K562 (cell line): ENCODE results near the gene TEKT2. TPM values are rescaled to one million over a fixed set of nuclear protein-coding genes. Genes with fewer than 3 reads are reported as not detected.
A peak's percentile ranks its signal among the peaks of the same experiment; 100 is the strongest.

Source experiments
- ATAC-seq: fragments of 200-7000 bp; cut with Tn5 transposase; 3 replicates; pipeline ENCODE4 v1.9.1; 2020; ENCODE audit warnings: moderate library complexity
- BruUV-seq: library from RNA; stranded (reverse); fragments of 400-500 nt; replicated peaks from 2 replicates; lab custom pipeline; 2021; lab: Mats Ljungman, UMichigan
- CTCF ChIA-PET: fragments of 300-600 bp; formaldehyde crosslinking; extraction: SDS; loops from one replicate; lab custom pipeline; 2021; ENCODE audit warnings: low intra/inter-chr PET ratio; lab: Yijun Ruan, JAX
- POLR2A ChIA-PET: fragments of 300-600, 350-650 bp; sonication (Branson Sonifier 250); formaldehyde crosslinking; extraction: SDS; loops from one replicate; lab custom pipeline; 2021; ENCODE audit warnings: antibody characterized with exemption, inconsistent platforms; lab: Yijun Ruan, JAX
- DNase-seq, 4 experiments: peaks; one replicate each; pipeline versions ENCODE4 v3.0.0 to v3.0.0-alpha.2; 2011 to 2018; ENCODE audit warnings: low spot score in 3 of 4, mixed read lengths in 3 of 4; ENCODE audit errors: extremely low read depth in 1 of 4
- FAIRE-seq: peaks from 2 replicates; lab custom pipeline; 2011; peaks lifted over from hg19 to GRCh38; lab: Jason Lieb, UNC
- H2AFZ ChIP-seq: 2 replicates; pipeline ENCODE4 v1.6.0; 2011; ENCODE audit warnings: low read depth, low read length, control low read depth, inconsistent platforms
- H3K27ac ChIP-seq: fragments of 200-600 bp; 3 replicates; pipeline ENCODE4 v1.8.0; 2011; ENCODE audit warnings: low read depth, mild to moderate bottlenecking, control low read depth, inconsistent platforms, low read length, moderate library complexity, mixed read lengths; ENCODE audit errors: extremely low read depth
- H3K27me3 ChIP-seq, 2 experiments: fragments of 300-600 bp in 1 of 2; 2 replicates in 1 of 2; 3 replicates in 1 of 2; pipeline versions ENCODE4 v1.6.0 to v1.8.0; 2011; ENCODE audit warnings: inconsistent platforms in 2 of 2, low read length in 2 of 2, mild to moderate bottlenecking in 1 of 2, mixed read lengths in 1 of 2, moderate library complexity in 1 of 2; ENCODE audit not compliant: control insufficient read depth in 2 of 2, insufficient read depth in 2 of 2
- H3K36me3 ChIP-seq: fragments of 300-600 bp; 3 replicates; pipeline ENCODE4 v1.8.0; 2011; ENCODE audit warnings: mild to moderate bottlenecking, low read length, inconsistent platforms; ENCODE audit not compliant: control insufficient read depth, insufficient read depth
- H3K4me1 ChIP-seq, 2 experiments: fragments of 200-600 bp in 1 of 2; replicated peaks in 1 of 2; 2 replicates in 1 of 2; 3 replicates in 1 of 2; pipeline versions ENCODE4 v1.5.1 to v1.8.0; 2011; ENCODE audit warnings: inconsistent platforms in 2 of 2, low read length in 2 of 2, mild to moderate bottlenecking in 1 of 2, mixed read lengths in 1 of 2, moderate library complexity in 1 of 2; ENCODE audit not compliant: control insufficient read depth in 2 of 2, insufficient read depth in 2 of 2
- H3K4me2 ChIP-seq: 2 replicates; pipeline ENCODE4 v1.6.1; 2011; ENCODE audit warnings: low read length, control low read depth, inconsistent platforms, mixed read lengths; ENCODE audit not compliant: insufficient read depth
- H3K4me3 ChIP-seq: fragments of 200-600 bp; sonication (generic), shearing (Covaris generic); 2 replicates; pipeline ENCODE4 v1.5.1; 2016; ENCODE audit warnings: control low read depth, inconsistent platforms
- H3K79me2 ChIP-seq: fragments of 200-600 bp; 3 replicates; pipeline ENCODE4 v1.8.0; 2011; ENCODE audit warnings: low read length, inconsistent platforms; ENCODE audit not compliant: control insufficient read depth, insufficient read depth
- H3K9ac ChIP-seq, 2 experiments: 2 replicates each; pipeline versions ENCODE4 v1.6.0 to v1.6.1; 2011; ENCODE audit warnings: low read depth in 2 of 2, low read length in 2 of 2, control low read depth in 1 of 2, inconsistent platforms in 1 of 2, mild to moderate bottlenecking in 1 of 2, mixed read lengths in 1 of 2; ENCODE audit not compliant: insufficient read depth in 1 of 2
- H3K9me1 ChIP-seq: one replicate; pipeline ENCODE4 v1.6.0; 2011; ENCODE audit warnings: inconsistent platforms, mild to moderate bottlenecking, low read length, moderate library complexity; ENCODE audit not compliant: control insufficient read depth, insufficient read depth
- H3K9me3 ChIP-seq: replicated peaks from 2 replicates; pipeline ENCODE4 v1.5.1; 2011; ENCODE audit warnings: low read depth, low read length, inconsistent platforms; ENCODE audit not compliant: control insufficient read depth, insufficient read depth
- H4K20me1 ChIP-seq: replicated peaks from 2 replicates; pipeline ENCODE4 v1.6.1; 2011; ENCODE audit warnings: low read length, inconsistent platforms, mixed read lengths; ENCODE audit not compliant: control insufficient read depth, insufficient read depth
- ATF3 ChIP-seq, 2 experiments: fragments of 450-650 bp in 1 of 2; sonication (generic) in 1 of 2; formaldehyde crosslinking in 1 of 2; IDR thresholded peaks in 1 of 2; conservative IDR thresholded peaks in 1 of 2; 2 replicates each; pipeline versions ENCODE4 v1.6.1 to v1.8.1; 2016 to 2023; ENCODE audit warnings: mild to moderate bottlenecking in 2 of 2, moderate library complexity in 2 of 2, inconsistent platforms in 1 of 2, missing genetic modification reagents in 1 of 2
- IRF9 ChIP-seq: fragments of 450-650 bp; IDR thresholded peaks from 2 replicates; pipeline ENCODE4 v1.6.1; 2016; ENCODE audit warnings: missing biosample characterization, missing genetic modification characterization
- KDM4B ChIP-seq, 2 experiments: fragments of 450-650 bp in 1 of 2; sonication (generic) in 1 of 2; IDR thresholded peaks; 2 replicates each; pipeline ENCODE4 v1.6.1; 2016 to 2017; ENCODE audit warnings: borderline replicate concordance in 2 of 2, antibody characterized with exemption in 1 of 2, low read depth in 1 of 2, mild to moderate bottlenecking in 1 of 2
- KDM5B ChIP-seq: fragments of 200-600 bp; sonication (generic); IDR thresholded peaks from 2 replicates; pipeline ENCODE4 v1.6.1; 2012; ENCODE audit warnings: low read depth, mild to moderate bottlenecking, moderate library complexity, low read length, control low read depth, inconsistent platforms; ENCODE audit not compliant: insufficient replicate concordance
- NFRKB ChIP-seq: fragments of 450-650 bp; IDR thresholded peaks from 2 replicates; pipeline ENCODE4 v1.6.1; 2016; ENCODE audit warnings: low read depth
- PTRF ChIP-seq: fragments of 450-650 bp; IDR thresholded peaks from 2 replicates; pipeline ENCODE4 v1.6.1; 2016; ENCODE audit warnings: mild to moderate bottlenecking, missing genetic modification characterization, missing compliant biosample characterization
- ZBTB7A ChIP-seq: IDR thresholded peaks from 2 replicates; pipeline ENCODE4 v1.6.1; 2011; ENCODE audit warnings: low read depth, mild to moderate bottlenecking, low read length, moderate library complexity, borderline replicate concordance; ENCODE audit not compliant: control insufficient read depth
- WGBS: fragments of 100-300 bp; shearing (Covaris generic); methylation state at CpG from one replicate; pipeline ENCODE4 v1.1.6; 2016; ENCODE audit warnings: low coverage, mixed read lengths; ENCODE audit not compliant: insufficient coverage; ENCODE audit errors: missing lambda C conversion rate; 5-methylcytosine and 5-hydroxymethylcytosine counted together
- in situ Hi-C: fragments of 300-500 bp; cut with MboI; formaldehyde crosslinking; loops from 4 replicates; pipeline ENCODE4 v1.15.0; 2018; ENCODE audit warnings: inconsistent platforms, mixed read lengths
- intact Hi-C: fragments of 100-400 bp; cut with micrococcal nuclease; formaldehyde crosslinking; loops from 2 replicates; pipeline ENCODE4 v1.14.2; 2022
- polyA plus RNA-seq, 8 experiments: library from polyadenylated mRNA; depleted of rRNA in 4 of 8; stranded (reverse) in 5 of 8; unstranded in 3 of 8; fragments of >200 nt; fragmentation: Nextera tagmentation in 2 of 8; fragmentation: Illumina TruSeq in 1 of 8; extraction: Ambion mirVana in 2 of 8; extraction: Trizol in 1 of 8; gene quantifications; 2 replicates each; pipeline versions ENCODE4 v1.2.1 to v1.2.3, GENCODE V29; 2011 to 2014; ENCODE audit warnings: inconsistent platforms in 1 of 8, missing spikeins in 1 of 8
- total RNA-seq, 7 experiments: library from RNA; depleted of rRNA in 6 of 7; stranded (reverse); fragments of >200 nt in 6 of 7; fragmentation: Illumina TruSeq in 2 of 7; extraction: Trizol in 2 of 7; gene quantifications; 2 replicates each; pipeline versions ENCODE4 v1.2.1 to v1.2.3, GENCODE V29; 2011 to 2021; ENCODE audit warnings: low replicate concordance in 1 of 7
- TF ChIP-seq, protein P1 (sequence below): sonication (generic); formaldehyde crosslinking; IDR thresholded peaks from 2 replicates; pipeline ENCODE4 v1.8.1; 2023; ENCODE audit warnings: mild to moderate bottlenecking, missing genetic modification reagents
- TF ChIP-seq, protein P2 (sequence below): fragments of 250-450 bp; sonication (Bioruptor Pico); IDR thresholded peaks from 2 replicates; pipeline ENCODE4 v1.5.0; 2021

The TEKT2 gene
- total and polyA plus RNA-seq, 9 of the 15 experiments (the other 6 are each of a cell fraction or from before 2014, with no cell fraction given), result 0.06 to 0.94 (median 0.30) TPM; not detected in 1

DNA sequence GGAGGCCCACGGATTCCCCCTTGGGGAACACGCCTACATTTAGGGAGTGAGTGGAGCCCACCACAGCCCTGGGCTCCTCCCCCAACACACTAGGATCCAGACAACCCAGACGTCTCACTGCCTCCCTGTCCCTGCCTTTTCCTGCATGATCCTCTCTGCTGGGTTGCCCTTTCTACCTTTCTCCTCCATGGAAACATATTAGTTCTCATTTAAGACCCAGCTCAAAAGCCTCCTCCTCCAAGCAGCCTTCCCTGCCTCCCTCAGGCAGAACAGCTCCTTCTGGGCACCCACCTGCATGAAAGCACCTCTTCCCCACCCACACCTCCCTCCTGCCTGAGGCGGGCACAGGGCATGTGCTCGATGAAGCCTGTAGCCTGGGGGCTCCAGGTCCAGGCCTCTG is 30.5 kb downstream of the TEKT2 start (continued):
- no peak for TF ChIP-seq NFRKB

DNA sequence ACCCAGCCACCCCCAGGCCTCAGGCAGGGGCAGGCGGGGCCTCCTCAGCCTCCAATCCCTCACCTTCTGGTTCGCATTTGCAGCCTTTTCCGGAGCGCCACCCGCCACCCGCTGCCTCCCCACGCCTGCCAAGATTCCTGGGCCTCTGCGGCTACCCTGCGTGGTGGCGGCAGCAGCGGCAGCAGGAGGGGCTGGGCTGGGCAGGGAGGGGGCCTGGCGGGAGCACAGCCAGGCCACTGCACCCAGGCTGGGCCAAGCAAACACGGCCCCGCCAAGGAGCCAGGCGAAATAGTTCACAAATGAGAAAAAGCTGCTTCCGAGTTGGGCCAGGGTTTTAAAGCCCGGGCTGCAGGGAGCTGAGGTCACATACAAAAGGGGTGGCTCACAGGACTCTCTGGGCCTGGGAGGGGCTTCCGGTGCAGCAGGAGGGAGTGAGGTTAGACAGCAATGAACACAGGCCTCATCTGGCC is 31.3 kb downstream of the TEKT2 start:
- Histone ChIP-seq H3K9ac (peak overlapping the region in 1 of 2 experiments; percentile 83; a peak in 2 of 4 replicates), H3K27me3 (no peaks in the 10 kb centered on the region), H3K9me3 (no peaks in the 10 kb centered on the region), H3K4me1 (peaks cover 0 to 24% of the 10 kb centered on the region in 2 experiments; a peak in 3 of 5 replicates), H3K36me3 (no peaks in the 10 kb centered on the region), H3K27ac (no peak overlapping the region), H3K9me1 (no peaks in the 10 kb centered on the region), H4K20me1 (no peaks in the 10 kb centered on the region; the same call in none of the 2 replicates), H3K4me2 (no peak overlapping the region), H3K79me2 (no peaks in the 10 kb centered on the region), H3K4me3 (no peak overlapping the region), H2AFZ (peak overlapping the region; percentile 5; the same call in 1 of the 2 replicates)
- DNase-seq (peak in 2 of 4 experiments; percentile 39), FAIRE-seq (no peak), ATAC-seq (peak; percentile 26; the same call in 2 of the 3 replicates)
- ChIA-PET POLR2A (interaction anchor here (0.6 to 1.4 kb wide), 5 partner anchors 10 to 305 kb away, joined by 3 to 5 read pairs (median 3); partner anchors contain the start of gene THRAP3), CTCF (no interaction called here)
- in situ Hi-C loops (no loop called here), intact Hi-C loops (no loop called here)
- 67% methylated on average over 18 of the region's 18 CpGs for WGBS
- no TSS peak for BruUV-seq
- TF ChIP-seq KDM4B (IDR thresholded peaks at IDR 0.05; ENCODE audit: borderline replicate concordance in 2 of 2, low read depth in 1 of 2), result no peak
- TF ChIP-seq, protein P1, sequence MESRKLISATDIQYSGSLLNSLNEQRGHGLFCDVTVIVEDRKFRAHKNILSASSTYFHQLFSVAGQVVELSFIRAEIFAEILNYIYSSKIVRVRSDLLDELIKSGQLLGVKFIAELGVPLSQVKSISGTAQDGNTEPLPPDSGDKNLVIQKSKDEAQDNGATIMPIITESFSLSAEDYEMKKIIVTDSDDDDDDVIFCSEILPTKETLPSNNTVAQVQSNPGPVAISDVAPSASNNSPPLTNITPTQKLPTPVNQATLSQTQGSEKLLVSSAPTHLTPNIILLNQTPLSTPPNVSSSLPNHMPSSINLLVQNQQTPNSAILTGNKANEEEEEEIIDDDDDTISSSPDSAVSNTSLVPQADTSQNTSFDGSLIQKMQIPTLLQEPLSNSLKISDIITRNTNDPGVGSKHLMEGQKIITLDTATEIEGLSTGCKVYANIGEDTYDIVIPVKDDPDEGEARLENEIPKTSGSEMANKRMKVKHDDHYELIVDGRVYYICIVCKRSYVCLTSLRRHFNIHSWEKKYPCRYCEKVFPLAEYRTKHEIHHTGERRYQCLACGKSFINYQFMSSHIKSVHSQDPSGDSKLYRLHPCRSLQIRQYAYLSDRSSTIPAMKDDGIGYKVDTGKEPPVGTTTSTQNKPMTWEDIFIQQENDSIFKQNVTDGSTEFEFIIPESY (CRISPR knock-in tag), result peak; percentile 97
- TF ChIP-seq IRF9 (tag), result no peak
- TF ChIP-seq PTRF, result no peak
- TF ChIP-seq KDM5B, result no peak
- peak; percentile 15; the same call in 1 of the 2 replicates for TF ChIP-seq ZBTB7A
- peak; percentile 51 for TF ChIP-seq ATF3 (IDR thresholded peaks at IDR 0.05)
- no peak for TF ChIP-seq ATF3 (CRISPR knock-in tag; conservative IDR thresholded peaks at IDR 0.05)
- TF ChIP-seq, protein P2, sequence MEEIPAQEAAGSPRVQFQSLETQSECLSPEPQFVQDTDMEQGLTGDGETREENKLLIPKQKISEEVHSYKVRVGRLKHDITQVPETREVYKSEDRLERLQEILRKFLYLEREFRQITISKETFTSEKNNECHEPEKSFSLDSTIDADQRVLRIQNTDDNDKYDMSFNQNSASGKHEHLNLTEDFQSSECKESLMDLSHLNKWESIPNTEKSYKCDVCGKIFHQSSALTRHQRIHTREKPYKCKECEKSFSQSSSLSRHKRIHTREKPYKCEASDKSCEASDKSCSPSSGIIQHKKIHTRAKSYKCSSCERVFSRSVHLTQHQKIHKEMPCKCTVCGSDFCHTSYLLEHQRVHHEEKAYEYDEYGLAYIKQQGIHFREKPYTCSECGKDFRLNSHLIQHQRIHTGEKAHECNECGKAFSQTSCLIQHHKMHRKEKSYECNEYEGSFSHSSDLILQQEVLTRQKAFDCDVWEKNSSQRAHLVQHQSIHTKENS (CRISPR knock-in tag), result no peak
